Eye (tissue), 1 donor: ENCODE measurements around the gene ADIRF.
"Not testable (repeated sequence)": the region's sequence is repeated elsewhere in the genome, so short reads cannot be mapped to it uniquely, and the experiment has no call there.

Experiments used
- DNase-seq: peaks from one replicate; pipeline ENCODE4 v3.0.0-alpha.2; 2015

ADIRF gene

GRCh38 chr10:86968271-86968993 is at the start of gene ADIRF:
Gene ADIRF (plus strand): TSS chr10:86968482. CDS start chr10:86968545, 63 bp downstream.
- peak; percentile 58 for DNase-seq

- DNase-seq: no peak
Measured at GRCh38 chr10:86922553-86922961, 45.7 kb upstream of the ADIRF start.

GRCh38 chr10:86929468-86930380 is 38.6 kb upstream of the ADIRF start:
- no peak for DNase-seq

- DNase-seq: no peak
Measured at GRCh38 chr10:86931872-86932271, 36.4 kb upstream of the ADIRF start.

- no peak for DNase-seq
Measured at GRCh38 chr10:86932674-86933073, 35.6 kb upstream of the ADIRF start.

- not testable (repeated sequence) for DNase-seq
Measured at GRCh38 chr10:86934162-86934711, 34.0 kb upstream of the ADIRF start.

- DNase-seq: no peak
Measured at GRCh38 chr10:86936661-86937501, 31.4 kb upstream of the ADIRF start.

- DNase-seq: no peak
Measured at GRCh38 chr10:86937502-86938154, 30.7 kb upstream of the ADIRF start.

GRCh38 chr10:86938260-86938659 is 30.0 kb upstream of the ADIRF start:
- no peak for DNase-seq

- not testable (repeated sequence) for DNase-seq
Measured at GRCh38 chr10:86940076-86940475, 28.2 kb upstream of the ADIRF start.

- no peak for DNase-seq
Measured at GRCh38 chr10:86940677-86941076, 27.6 kb upstream of the ADIRF start.

GRCh38 chr10:86941426-86941825 is 26.9 kb upstream of the ADIRF start:
- no peak for DNase-seq

- no peak for DNase-seq
Measured at GRCh38 chr10:86941991-86942421, 26.3 kb upstream of the ADIRF start.

- peak; percentile 55 for DNase-seq
Measured at GRCh38 chr10:86942441-86943315, 25.6 kb upstream of the ADIRF start.

GRCh38 chr10:86943316-86944030 is 24.8 kb upstream of the ADIRF start:
- no peak for DNase-seq

- DNase-seq: no peak
Measured at GRCh38 chr10:86944031-86944419, 24.3 kb upstream of the ADIRF start.

GRCh38 chr10:86944471-86944870 is 23.8 kb upstream of the ADIRF start:
- no peak for DNase-seq

- DNase-seq: no peak
Measured at GRCh38 chr10:86944907-86945306, 23.4 kb upstream of the ADIRF start.

- peak; percentile 66 for DNase-seq
Measured at GRCh38 chr10:86945361-86946212, 22.7 kb upstream of the ADIRF start.
